Neural cell (in vitro differentiated cells): ENCODE data around the gene ATOH1. TPM values are rescaled to one million over a fixed set of nuclear protein-coding genes. Genes with fewer than 3 reads are reported as not detected.

Experiments used
- H2AFZ ChIP-seq: fragments of 200-600, 300-800 bp; sonication (generic), shearing (Covaris generic); 2 replicates; pipeline ENCODE4 v1.6.0; 2014; ENCODE audit warnings: low read depth, mild to moderate bottlenecking, antibody characterized with exemption, low read length, moderate library complexity
- H3F3A ChIP-seq: fragments of 200-600 bp; shearing (Covaris generic); 2 replicates; pipeline ENCODE4 v1.6.1; 2016; ENCODE audit warnings: mild to moderate bottlenecking, moderate library complexity, mixed read lengths, antibody characterized with exemption, low read length; ENCODE audit not compliant: insufficient read depth, poor library complexity, severe bottlenecking
- H3K27ac ChIP-seq: fragments of 200-600, 300-800 bp; sonication (generic), shearing (Covaris generic); 2 replicates; pipeline ENCODE4 v1.5.1; 2014; ENCODE audit warnings: mild to moderate bottlenecking, low read length, moderate library complexity
- H3K27me3 ChIP-seq: fragments of 300-800, 200-600 bp; sonication (generic), shearing (Covaris generic); 2 replicates; pipeline ENCODE4 v1.6.0; 2014; ENCODE audit warnings: mild to moderate bottlenecking, low read depth, low read length, moderate library complexity; ENCODE audit not compliant: insufficient read depth
- H3K36me3 ChIP-seq: fragments of 300-800, 200-600 bp; sonication (generic), shearing (Covaris generic); 2 replicates; pipeline ENCODE4 v1.5.1; 2014; ENCODE audit warnings: mild to moderate bottlenecking, antibody characterized with exemption, low read length, moderate library complexity; ENCODE audit not compliant: insufficient read depth
- H3K4me2 ChIP-seq: fragments of 300-800, 200-600 bp; sonication (generic), shearing (Covaris generic); 2 replicates; pipeline ENCODE4 v1.6.0; 2014; ENCODE audit warnings: mild to moderate bottlenecking, low read length
- H3K4me3 ChIP-seq: fragments of 300-800, 200-600 bp; sonication (generic), shearing (Covaris generic); 2 replicates; pipeline ENCODE4 v1.5.1; 2014; ENCODE audit warnings: mild to moderate bottlenecking, low read length, moderate library complexity
- H3K79me2 ChIP-seq: fragments of 200-600 bp; shearing (Covaris generic); replicated peaks from 2 replicates; pipeline ENCODE4 v1.6.0; 2014; ENCODE audit warnings: mild to moderate bottlenecking, low read length, moderate library complexity; ENCODE audit not compliant: insufficient read depth
- H3K9ac ChIP-seq: fragments of 300-800, 200-600 bp; sonication (generic), shearing (Covaris generic); 2 replicates; pipeline ENCODE4 v1.6.1; 2016; ENCODE audit warnings: mild to moderate bottlenecking, low read length, mixed read lengths
- H3K9me2 ChIP-seq: fragments of 200-600 bp; shearing (Covaris generic); 2 replicates; pipeline ENCODE4 v1.6.1; 2016; ENCODE audit warnings: mild to moderate bottlenecking, low read length, mixed read lengths; ENCODE audit not compliant: insufficient read depth
- H3K9me3 ChIP-seq: fragments of 200-600, 300-800 bp; sonication (generic), shearing (Covaris generic); 2 replicates; pipeline ENCODE4 v1.6.1; 2016; ENCODE audit warnings: mild to moderate bottlenecking, mixed run types, low read length, moderate library complexity, mixed read lengths
- H4K20me1 ChIP-seq: fragments of 200-600 bp; shearing (Covaris generic); 2 replicates; pipeline ENCODE4 v1.6.1; 2016; ENCODE audit warnings: mild to moderate bottlenecking, mixed run types; ENCODE audit not compliant: insufficient read depth
- CTCF ChIP-seq: fragments of 450-650 bp; IDR thresholded peaks from 2 replicates; pipeline ENCODE4 v1.5.1; 2014; ENCODE audit warnings: antibody characterized with exemption, mild to moderate bottlenecking, moderate library complexity; ENCODE audit not compliant: poor library complexity, severe bottlenecking
- EP300 ChIP-seq: fragments of 450-650 bp; conservative IDR thresholded peaks from 2 replicates; pipeline ENCODE4 v1.6.1; 2014; ENCODE audit warnings: antibody characterized with exemption, mild to moderate bottlenecking, moderate library complexity; ENCODE audit not compliant: poor library complexity, severe bottlenecking
- EZH2 ChIP-seq: fragments of 200-600, 300-800 bp; shearing (Covaris generic), sonication (generic); IDR thresholded peaks from 2 replicates; pipeline ENCODE4 v1.6.1; 2014; ENCODE audit warnings: antibody characterized with exemption, low read length, borderline replicate concordance, mild to moderate bottlenecking; ENCODE audit not compliant: insufficient read depth, poor library complexity, severe bottlenecking
- MXI1 ChIP-seq: fragments of 450-650 bp; conservative IDR thresholded peaks from 2 replicates; pipeline ENCODE4 v1.6.1; 2014; ENCODE audit warnings: antibody characterized with exemption, mild to moderate bottlenecking; ENCODE audit not compliant: poor library complexity, severe bottlenecking
- POLR2AphosphoS5 ChIP-seq: IDR thresholded peaks from 2 replicates; pipeline ENCODE4 v1.6.1; 2012
- RAD21 ChIP-seq: fragments of 450-650 bp; conservative IDR thresholded peaks from 2 replicates; pipeline ENCODE4 v1.6.1; 2014; ENCODE audit warnings: antibody characterized with exemption, mild to moderate bottlenecking, moderate library complexity
- REST ChIP-seq: IDR thresholded peaks from 2 replicates; pipeline ENCODE4 v1.6.1; 2012; ENCODE audit warnings: borderline replicate concordance
- SMC3 ChIP-seq: fragments of 450-650 bp; conservative IDR thresholded peaks from 2 replicates; pipeline ENCODE4 v1.6.1; 2014; ENCODE audit warnings: antibody characterized with exemption, mild to moderate bottlenecking, moderate library complexity; ENCODE audit not compliant: poor library complexity
- TAF1 ChIP-seq: IDR thresholded peaks from 2 replicates; pipeline ENCODE4 v1.6.1; 2012; ENCODE audit warnings: low read depth
- polyA plus RNA-seq: library from polyadenylated mRNA; depleted of rRNA; stranded (reverse); fragments of >200 nt; gene quantifications from 2 replicates; pipeline ENCODE4 v1.2.3, GENCODE V29; 2014

The ATOH1 gene
- polyA plus RNA-seq, 1 donor from 2014 or later: 0.22 TPM

DNA sequence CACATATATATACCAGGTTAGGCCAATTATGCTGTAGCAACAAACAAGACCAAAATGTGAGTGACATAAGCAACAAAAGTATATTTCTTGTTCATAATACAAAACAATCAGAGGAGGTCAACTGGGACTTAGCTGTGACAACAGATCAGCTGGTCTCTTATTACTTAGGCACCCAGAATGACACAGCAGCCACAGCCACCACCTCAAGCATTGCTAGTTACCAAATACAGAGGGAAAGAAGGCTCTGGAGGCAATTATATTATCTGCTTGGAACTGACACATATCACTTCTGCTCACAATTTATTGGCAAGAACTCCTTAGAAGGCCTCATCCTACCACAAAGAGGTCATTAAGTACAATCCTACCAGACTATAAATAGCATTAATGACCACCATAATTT is 15.2 kb downstream of the ATOH1 start:
- no peaks in the 10 kb centered on the region for H3F3A ChIP-seq
- H3K4me2 ChIP-seq: no peak overlapping the region
- no peaks in the 10 kb centered on the region for H3K9me3 ChIP-seq
- no peak overlapping the region for H2AFZ ChIP-seq
- H3K9me2 ChIP-seq: no peaks in the 10 kb centered on the region
- peaks cover 5% of the 10 kb centered on the region for H3K27me3 ChIP-seq
- H3K36me3 ChIP-seq: no peaks in the 10 kb centered on the region
- TF ChIP-seq MXI1 (no peak), EP300 (no peak), TAF1 (no peak), POLR2AphosphoS5 (no peak), REST (no peak), CTCF (no peak), EZH2 (no peak), RAD21 (no peak), SMC3 (no peak)
- H3K4me3 ChIP-seq: no peak overlapping the region
- H3K27ac ChIP-seq: no peak overlapping the region
- no peaks in the 10 kb centered on the region for H3K79me2 ChIP-seq
- no peak overlapping the region for H3K9ac ChIP-seq
- no peaks in the 10 kb centered on the region for H4K20me1 ChIP-seq

- Histone ChIP-seq H3K27me3 (no peaks in the 10 kb centered on the region), H3K36me3 (no peaks in the 10 kb centered on the region), H3K9ac (no peak overlapping the region)
These were observed 24.1 kb downstream of the ATOH1 start for GRCh38 chr4:93852680-93853079.

More at GRCh38 chr4:93852680-93853079, 24.1 kb downstream of the ATOH1 start:
- Histone ChIP-seq H4K20me1 (no peaks in the 10 kb centered on the region), H3F3A (no peaks in the 10 kb centered on the region), H2AFZ (no peak overlapping the region), H3K9me2 (no peaks in the 10 kb centered on the region), H3K9me3 (no peaks in the 10 kb centered on the region), H3K4me2 (no peak overlapping the region), H3K27ac (no peak overlapping the region), H3K79me2 (no peaks in the 10 kb centered on the region), H3K4me3 (no peak overlapping the region)
- TF ChIP-seq POLR2AphosphoS5: no peak
- no peak for TF ChIP-seq SMC3
- no peak for TF ChIP-seq RAD21
- no peak for TF ChIP-seq CTCF
- no peak for TF ChIP-seq REST
- no peak for TF ChIP-seq TAF1
- no peak for TF ChIP-seq EP300
- TF ChIP-seq MXI1: no peak
- TF ChIP-seq EZH2: no peak
